Measurements from ENCODE around the gene CYBB.
A peak's percentile ranks its signal among the peaks of the same experiment; 100 is the strongest.

CYBB gene

GRCh38 chrX:37830371-37830770 is 50.5 kb downstream of the CYBB start:
- H3K4me3 ChIP-seq (ENCODE audit: low read length) = no peak overlapping the region
- no peaks in the 10 kb centered on the region for H3K36me3 ChIP-seq (ENCODE audit: control insufficient read depth, insufficient read depth, low read length)
- DNase-seq (ENCODE audit: low read depth, low spot score) = no peak
- no CpG with 5 or more reads among the region's 1 CpG for WGBS (ENCODE audit: insufficient coverage, insufficient read length)
- no peak overlapping the region for H3K27ac ChIP-seq (ENCODE audit: low read length)
- H3K9me3 ChIP-seq (ENCODE audit: control insufficient read depth, insufficient read depth, low read length) = no peaks in the 10 kb centered on the region
- no peaks in the 10 kb centered on the region for H3K27me3 ChIP-seq (ENCODE audit: control insufficient read depth, insufficient read depth, low read length)
- H3K4me1 ChIP-seq (ENCODE audit: control insufficient read depth, insufficient read depth, low read length) = no peaks in the 10 kb centered on the region

GRCh38 chrX:37834937-37835336 is 55.1 kb downstream of the CYBB start:
- no CpG with 5 or more reads among the region's 4 CpGs for WGBS (ENCODE audit: insufficient coverage, insufficient read length)
- H3K4me1 ChIP-seq (ENCODE audit: control insufficient read depth, insufficient read depth, low read length) = no peaks in the 10 kb centered on the region
- H3K9me3 ChIP-seq (ENCODE audit: control insufficient read depth, insufficient read depth, low read length) = no peaks in the 10 kb centered on the region
- H3K27ac ChIP-seq (ENCODE audit: low read length) = no peak overlapping the region
- no peaks in the 10 kb centered on the region for H3K27me3 ChIP-seq (ENCODE audit: control insufficient read depth, insufficient read depth, low read length)
- no peaks in the 10 kb centered on the region for H3K36me3 ChIP-seq (ENCODE audit: control insufficient read depth, insufficient read depth, low read length)
- DNase-seq (ENCODE audit: low read depth, low spot score) = no peak
- H3K4me3 ChIP-seq (ENCODE audit: low read length) = no peak overlapping the region

DNA sequence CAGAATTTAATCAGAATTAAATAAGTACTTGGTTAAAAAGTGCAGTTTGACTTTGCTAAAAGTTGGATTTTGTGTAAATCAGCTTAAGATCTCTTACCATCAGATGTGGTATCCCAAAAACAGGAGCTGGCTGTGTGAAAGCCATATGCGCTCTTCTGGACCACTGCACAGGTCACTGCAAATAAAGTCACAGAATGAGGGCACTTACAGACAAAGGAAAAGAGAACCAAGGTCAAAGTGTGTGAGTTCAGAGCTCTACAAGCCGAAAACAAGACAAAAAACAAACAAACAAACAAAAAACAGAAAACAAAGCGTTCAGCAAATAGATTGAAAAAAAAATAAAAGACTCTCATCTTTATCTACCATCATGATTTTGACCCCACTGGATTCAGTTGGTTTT is 61.1 kb downstream of the CYBB start:
- no peaks in the 10 kb centered on the region for H3K36me3 ChIP-seq (ENCODE audit: control insufficient read depth, insufficient read depth, low read length)
- H3K27ac ChIP-seq (ENCODE audit: low read length) = no peak overlapping the region
- no peak for DNase-seq (ENCODE audit: low read depth, low spot score)
- H3K4me3 ChIP-seq (ENCODE audit: low read length) = no peak overlapping the region
- H3K27me3 ChIP-seq (ENCODE audit: control insufficient read depth, insufficient read depth, low read length) = no peaks in the 10 kb centered on the region
- H3K4me1 ChIP-seq (ENCODE audit: control insufficient read depth, insufficient read depth, low read length) = no peaks in the 10 kb centered on the region
- no CpG with 5 or more reads among the region's 3 CpGs for WGBS (ENCODE audit: insufficient coverage, insufficient read length)
- H3K9me3 ChIP-seq (ENCODE audit: control insufficient read depth, insufficient read depth, low read length) = no peaks in the 10 kb centered on the region

- no peak for DNase-seq (ENCODE audit: low read depth, low spot score)
- H3K4me1 ChIP-seq (ENCODE audit: control insufficient read depth, insufficient read depth, low read length) = no peaks in the 10 kb centered on the region
- H3K9me3 ChIP-seq (ENCODE audit: control insufficient read depth, insufficient read depth, low read length) = no peaks in the 10 kb centered on the region
- no peak overlapping the region for H3K27ac ChIP-seq (ENCODE audit: low read length)
- no peak overlapping the region for H3K4me3 ChIP-seq (ENCODE audit: low read length)
- H3K27me3 ChIP-seq (ENCODE audit: control insufficient read depth, insufficient read depth, low read length) = no peaks in the 10 kb centered on the region
- H3K36me3 ChIP-seq (ENCODE audit: control insufficient read depth, insufficient read depth, low read length) = no peaks in the 10 kb centered on the region
These were observed 64.8 kb downstream of the CYBB start for GRCh38 chrX:37844622-37845021.

- H3K27ac ChIP-seq (ENCODE audit: low read length) = no peak overlapping the region
- H3K27me3 ChIP-seq (ENCODE audit: control insufficient read depth, insufficient read depth, low read length) = no peaks in the 10 kb centered on the region
- no peaks in the 10 kb centered on the region for H3K4me1 ChIP-seq (ENCODE audit: control insufficient read depth, insufficient read depth, low read length)
- no peaks in the 10 kb centered on the region for H3K36me3 ChIP-seq (ENCODE audit: control insufficient read depth, insufficient read depth, low read length)
- no CpG with 5 or more reads among the region's 3 CpGs for WGBS (ENCODE audit: insufficient coverage, insufficient read length)
- no peak overlapping the region for H3K4me3 ChIP-seq (ENCODE audit: low read length)
- H3K9me3 ChIP-seq (ENCODE audit: control insufficient read depth, insufficient read depth, low read length) = no peaks in the 10 kb centered on the region
- no peak for DNase-seq (ENCODE audit: low read depth, low spot score)
These were observed 66.3 kb downstream of the CYBB start for GRCh38 chrX:37846141-37846540.

- H3K27ac ChIP-seq (ENCODE audit: low read length) = no peak overlapping the region
These were observed 66.7 kb downstream of the CYBB start for GRCh38 chrX:37846558-37846933.

GRCh38 chrX:37846934-37847732 is 67.3 kb downstream of the CYBB start, which contains the start of gene DYNLT3:
Gene DYNLT3, minus strand, starts transcription at chrX:37847571. Its CDS starts 61 bp downstream, at chrX:37847510.
- H3K27me3 ChIP-seq (ENCODE audit: control insufficient read depth, insufficient read depth, low read length) = no peaks in the 10 kb centered on the region
- peak within 1 kb of the TSS; percentile 69; the same call in 1 of the 2 replicates for H3K4me3 ChIP-seq (ENCODE audit: low read length)
- DNase-seq (ENCODE audit: low read depth, low spot score) = peak; percentile 29
- no peak within 1 kb of the TSS for H3K27ac ChIP-seq (ENCODE audit: low read length)
- no peaks in the 10 kb centered on the region for H3K4me1 ChIP-seq (ENCODE audit: control insufficient read depth, insufficient read depth, low read length)
- no peaks in the 10 kb centered on the region for H3K9me3 ChIP-seq (ENCODE audit: control insufficient read depth, insufficient read depth, low read length)
- no CpG with 5 or more reads among the region's 67 CpGs for WGBS (ENCODE audit: insufficient coverage, insufficient read length)
- no peaks in the 10 kb centered on the region for H3K36me3 ChIP-seq (ENCODE audit: control insufficient read depth, insufficient read depth, low read length)

More at GRCh38 chrX:37846558-37846933, 66.7 kb downstream of the CYBB start:
- Histone ChIP-seq H3K9me3 (ENCODE audit: control insufficient read depth, insufficient read depth, low read length) (no peaks in the 10 kb centered on the region), H3K27me3 (ENCODE audit: control insufficient read depth, insufficient read depth, low read length) (no peaks in the 10 kb centered on the region), H3K4me3 (ENCODE audit: low read length) (no peak overlapping the region; the same call in 1 of the 2 replicates), H3K36me3 (ENCODE audit: control insufficient read depth, insufficient read depth, low read length) (no peaks in the 10 kb centered on the region), H3K4me1 (ENCODE audit: control insufficient read depth, insufficient read depth, low read length) (no peaks in the 10 kb centered on the region)
- no CpG with 5 or more reads among the region's 1 CpG for WGBS (ENCODE audit: insufficient coverage, insufficient read length)
- no peak for DNase-seq (ENCODE audit: low read depth, low spot score)

DNA sequence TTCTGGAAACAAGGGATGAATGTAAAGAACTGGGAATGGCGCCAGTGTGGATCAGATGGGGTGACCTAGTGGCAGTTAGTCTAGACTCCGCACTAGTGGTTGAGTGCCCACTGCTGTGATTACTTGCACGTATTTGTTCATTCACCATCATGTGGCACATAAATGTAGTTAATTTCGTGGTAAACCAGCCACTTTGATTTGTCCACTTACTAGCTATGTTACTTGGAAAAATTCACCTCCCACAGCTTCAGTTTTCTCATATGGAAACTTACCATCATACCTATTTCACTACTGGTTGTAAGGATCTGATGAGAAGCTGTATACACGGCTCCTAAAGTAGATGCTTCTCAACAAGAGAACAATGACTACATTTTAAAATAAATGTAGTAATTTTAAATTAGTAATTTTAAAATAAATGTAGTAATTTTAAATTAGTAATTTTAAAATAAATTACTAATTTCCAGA is 67.9 kb downstream of the CYBB start:
- Histone ChIP-seq H3K4me1 (ENCODE audit: control insufficient read depth, insufficient read depth, low read length) (no peaks in the 10 kb centered on the region), H3K4me3 (ENCODE audit: low read length) (no peak overlapping the region), H3K27me3 (ENCODE audit: control insufficient read depth, insufficient read depth, low read length) (no peaks in the 10 kb centered on the region), H3K27ac (ENCODE audit: low read length) (no peak overlapping the region), H3K9me3 (ENCODE audit: control insufficient read depth, insufficient read depth, low read length) (no peaks in the 10 kb centered on the region), H3K36me3 (ENCODE audit: control insufficient read depth, insufficient read depth, low read length) (no peaks in the 10 kb centered on the region)
- WGBS (ENCODE audit: insufficient coverage, insufficient read length) = no CpG with 5 or more reads among the region's 5 CpGs
- DNase-seq (ENCODE audit: low read depth, low spot score) = no peak

- no peak for DNase-seq (ENCODE audit: low read depth, low spot score)
- no CpG with 5 or more reads among the region's 3 CpGs for WGBS (ENCODE audit: insufficient coverage, insufficient read length)
- no peaks in the 10 kb centered on the region for H3K36me3 ChIP-seq (ENCODE audit: control insufficient read depth, insufficient read depth, low read length)
- H3K27me3 ChIP-seq (ENCODE audit: control insufficient read depth, insufficient read depth, low read length) = no peaks in the 10 kb centered on the region
- no peak overlapping the region for H3K4me3 ChIP-seq (ENCODE audit: low read length)
- H3K27ac ChIP-seq (ENCODE audit: low read length) = no peak overlapping the region
- H3K9me3 ChIP-seq (ENCODE audit: control insufficient read depth, insufficient read depth, low read length) = no peaks in the 10 kb centered on the region
- no peaks in the 10 kb centered on the region for H3K4me1 ChIP-seq (ENCODE audit: control insufficient read depth, insufficient read depth, low read length)
These were observed 74.3 kb downstream of the CYBB start for GRCh38 chrX:37854148-37854547.

- H3K36me3 ChIP-seq (ENCODE audit: control insufficient read depth, insufficient read depth, low read length) = no peaks in the 10 kb centered on the region
- no peak overlapping the region for H3K27ac ChIP-seq (ENCODE audit: low read length)
- no peak for DNase-seq (ENCODE audit: low read depth, low spot score)
- no CpG with 5 or more reads among the region's 2 CpGs for WGBS (ENCODE audit: insufficient coverage, insufficient read length)
- no peaks in the 10 kb centered on the region for H3K4me1 ChIP-seq (ENCODE audit: control insufficient read depth, insufficient read depth, low read length)
- H3K4me3 ChIP-seq (ENCODE audit: low read length) = no peak overlapping the region
- H3K9me3 ChIP-seq (ENCODE audit: control insufficient read depth, insufficient read depth, low read length) = no peaks in the 10 kb centered on the region
- H3K27me3 ChIP-seq (ENCODE audit: control insufficient read depth, insufficient read depth, low read length) = no peaks in the 10 kb centered on the region
These were observed 74.9 kb downstream of the CYBB start for GRCh38 chrX:37854748-37855147.

DNA sequence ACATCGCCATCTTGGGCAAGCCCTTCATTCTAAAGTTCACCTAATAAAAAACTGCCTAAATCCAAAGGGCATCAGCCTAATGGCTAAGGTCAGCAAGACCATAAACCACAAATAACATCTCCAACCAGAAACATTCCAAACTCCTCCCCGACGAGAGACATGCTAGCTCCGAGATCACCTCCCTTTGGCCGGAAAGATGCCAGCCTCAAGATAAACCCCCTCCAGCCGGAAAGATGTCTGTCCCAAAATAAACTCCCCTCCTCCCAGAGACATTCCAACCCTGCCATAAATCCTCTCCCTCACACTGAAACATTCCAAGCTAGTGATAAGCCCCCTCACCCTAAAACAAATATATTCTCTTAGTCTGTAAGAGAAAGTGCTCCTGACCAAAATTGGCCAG is 80.9 kb downstream of the CYBB start:
- no CpG with 5 or more reads among the region's 6 CpGs for WGBS (ENCODE audit: insufficient coverage, insufficient read length)
- Histone ChIP-seq H3K4me3 (ENCODE audit: low read length) (no peak overlapping the region), H3K9me3 (ENCODE audit: control insufficient read depth, insufficient read depth, low read length) (no peaks in the 10 kb centered on the region), H3K27me3 (ENCODE audit: control insufficient read depth, insufficient read depth, low read length) (no peaks in the 10 kb centered on the region), H3K27ac (ENCODE audit: low read length) (no peak overlapping the region), H3K36me3 (ENCODE audit: control insufficient read depth, insufficient read depth, low read length) (no peaks in the 10 kb centered on the region), H3K4me1 (ENCODE audit: control insufficient read depth, insufficient read depth, low read length) (no peaks in the 10 kb centered on the region)
- DNase-seq (ENCODE audit: low read depth, low spot score) = no peak
